Neural cell (in vitro differentiated cells): ENCODE results near the gene RASSF8.

Experiments used
- EP300 ChIP-seq: fragments of 450-650 bp; conservative IDR thresholded peaks from 2 replicates; pipeline ENCODE4 v1.6.1; 2014; ENCODE audit warnings: antibody characterized with exemption, mild to moderate bottlenecking, moderate library complexity; ENCODE audit not compliant: poor library complexity, severe bottlenecking
- EZH2 ChIP-seq: fragments of 200-600, 300-800 bp; shearing (Covaris generic), sonication (generic); IDR thresholded peaks from 2 replicates; pipeline ENCODE4 v1.6.1; 2014; ENCODE audit warnings: antibody characterized with exemption, low read length, borderline replicate concordance, mild to moderate bottlenecking; ENCODE audit not compliant: insufficient read depth, poor library complexity, severe bottlenecking
- POLR2AphosphoS5 ChIP-seq: IDR thresholded peaks from 2 replicates; pipeline ENCODE4 v1.6.1; 2012
- RAD21 ChIP-seq: fragments of 450-650 bp; conservative IDR thresholded peaks from 2 replicates; pipeline ENCODE4 v1.6.1; 2014; ENCODE audit warnings: antibody characterized with exemption, mild to moderate bottlenecking, moderate library complexity
- SMC3 ChIP-seq: fragments of 450-650 bp; conservative IDR thresholded peaks from 2 replicates; pipeline ENCODE4 v1.6.1; 2014; ENCODE audit warnings: antibody characterized with exemption, mild to moderate bottlenecking, moderate library complexity; ENCODE audit not compliant: poor library complexity
- TAF1 ChIP-seq: IDR thresholded peaks from 2 replicates; pipeline ENCODE4 v1.6.1; 2012; ENCODE audit warnings: low read depth
- TF ChIP-seq, protein P1 (sequence below): fragments of 450-650 bp; IDR thresholded peaks from 2 replicates; pipeline ENCODE4 v1.5.1; 2014; ENCODE audit warnings: antibody characterized with exemption, mild to moderate bottlenecking, moderate library complexity; ENCODE audit not compliant: poor library complexity, severe bottlenecking
- TF ChIP-seq, protein P2 (sequence below): IDR thresholded peaks from 2 replicates; pipeline ENCODE4 v1.6.1; 2012; ENCODE audit warnings: borderline replicate concordance

DNA sequence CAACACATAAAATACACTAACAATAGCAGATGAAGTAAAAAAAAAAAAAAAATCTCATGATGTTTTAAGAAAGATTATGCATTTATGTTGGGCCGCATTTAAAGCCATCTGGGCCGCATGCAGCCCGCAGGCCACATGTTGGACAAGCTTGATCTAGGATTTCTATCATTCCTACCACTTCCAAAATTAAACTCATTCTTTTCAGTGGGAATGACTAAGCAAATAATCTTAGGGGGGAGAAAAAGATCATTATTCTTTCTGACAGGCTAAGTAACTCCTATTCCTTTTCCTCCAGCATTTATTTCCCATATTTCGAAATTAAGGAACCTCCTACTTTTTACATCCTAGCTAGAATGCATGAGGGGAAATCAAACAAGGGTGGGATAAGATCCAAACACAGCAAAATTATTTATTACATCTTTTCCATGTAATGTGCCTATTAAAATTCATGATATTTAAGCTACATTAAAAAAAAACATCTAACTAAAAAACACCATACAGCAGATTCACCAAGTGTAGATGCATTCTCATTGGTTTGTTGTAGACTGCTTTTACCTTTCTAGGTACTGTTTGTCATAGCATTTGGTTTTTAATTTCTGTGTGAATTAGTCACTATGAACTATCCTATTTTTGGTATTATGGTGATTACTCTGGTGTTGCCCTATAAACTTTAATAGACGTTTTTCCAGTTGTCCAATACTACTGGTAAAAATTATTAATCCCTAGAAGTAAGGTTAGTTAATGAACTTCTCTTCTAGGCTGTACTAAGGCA lies 76.1 kb downstream of the RASSF8 start:
- TF ChIP-seq TAF1, result no peak
- TF ChIP-seq, protein P1, sequence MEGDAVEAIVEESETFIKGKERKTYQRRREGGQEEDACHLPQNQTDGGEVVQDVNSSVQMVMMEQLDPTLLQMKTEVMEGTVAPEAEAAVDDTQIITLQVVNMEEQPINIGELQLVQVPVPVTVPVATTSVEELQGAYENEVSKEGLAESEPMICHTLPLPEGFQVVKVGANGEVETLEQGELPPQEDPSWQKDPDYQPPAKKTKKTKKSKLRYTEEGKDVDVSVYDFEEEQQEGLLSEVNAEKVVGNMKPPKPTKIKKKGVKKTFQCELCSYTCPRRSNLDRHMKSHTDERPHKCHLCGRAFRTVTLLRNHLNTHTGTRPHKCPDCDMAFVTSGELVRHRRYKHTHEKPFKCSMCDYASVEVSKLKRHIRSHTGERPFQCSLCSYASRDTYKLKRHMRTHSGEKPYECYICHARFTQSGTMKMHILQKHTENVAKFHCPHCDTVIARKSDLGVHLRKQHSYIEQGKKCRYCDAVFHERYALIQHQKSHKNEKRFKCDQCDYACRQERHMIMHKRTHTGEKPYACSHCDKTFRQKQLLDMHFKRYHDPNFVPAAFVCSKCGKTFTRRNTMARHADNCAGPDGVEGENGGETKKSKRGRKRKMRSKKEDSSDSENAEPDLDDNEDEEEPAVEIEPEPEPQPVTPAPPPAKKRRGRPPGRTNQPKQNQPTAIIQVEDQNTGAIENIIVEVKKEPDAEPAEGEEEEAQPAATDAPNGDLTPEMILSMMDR, result no peak
- TF ChIP-seq EP300, result no peak
- no peak for TF ChIP-seq POLR2AphosphoS5
- TF ChIP-seq RAD21, result no peak
- TF ChIP-seq EZH2, result no peak
- TF ChIP-seq SMC3, result no peak
- TF ChIP-seq, protein P2, sequence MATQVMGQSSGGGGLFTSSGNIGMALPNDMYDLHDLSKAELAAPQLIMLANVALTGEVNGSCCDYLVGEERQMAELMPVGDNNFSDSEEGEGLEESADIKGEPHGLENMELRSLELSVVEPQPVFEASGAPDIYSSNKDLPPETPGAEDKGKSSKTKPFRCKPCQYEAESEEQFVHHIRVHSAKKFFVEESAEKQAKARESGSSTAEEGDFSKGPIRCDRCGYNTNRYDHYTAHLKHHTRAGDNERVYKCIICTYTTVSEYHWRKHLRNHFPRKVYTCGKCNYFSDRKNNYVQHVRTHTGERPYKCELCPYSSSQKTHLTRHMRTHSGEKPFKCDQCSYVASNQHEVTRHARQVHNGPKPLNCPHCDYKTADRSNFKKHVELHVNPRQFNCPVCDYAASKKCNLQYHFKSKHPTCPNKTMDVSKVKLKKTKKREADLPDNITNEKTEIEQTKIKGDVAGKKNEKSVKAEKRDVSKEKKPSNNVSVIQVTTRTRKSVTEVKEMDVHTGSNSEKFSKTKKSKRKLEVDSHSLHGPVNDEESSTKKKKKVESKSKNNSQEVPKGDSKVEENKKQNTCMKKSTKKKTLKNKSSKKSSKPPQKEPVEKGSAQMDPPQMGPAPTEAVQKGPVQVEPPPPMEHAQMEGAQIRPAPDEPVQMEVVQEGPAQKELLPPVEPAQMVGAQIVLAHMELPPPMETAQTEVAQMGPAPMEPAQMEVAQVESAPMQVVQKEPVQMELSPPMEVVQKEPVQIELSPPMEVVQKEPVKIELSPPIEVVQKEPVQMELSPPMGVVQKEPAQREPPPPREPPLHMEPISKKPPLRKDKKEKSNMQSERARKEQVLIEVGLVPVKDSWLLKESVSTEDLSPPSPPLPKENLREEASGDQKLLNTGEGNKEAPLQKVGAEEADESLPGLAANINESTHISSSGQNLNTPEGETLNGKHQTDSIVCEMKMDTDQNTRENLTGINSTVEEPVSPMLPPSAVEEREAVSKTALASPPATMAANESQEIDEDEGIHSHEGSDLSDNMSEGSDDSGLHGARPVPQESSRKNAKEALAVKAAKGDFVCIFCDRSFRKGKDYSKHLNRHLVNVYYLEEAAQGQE, result no peak
